Inflammatory macrophage treated with lipopolysaccharide for 4 hours (primary cell): Measurements from ENCODE around the gene ASTN1.

Experiments used
- DNase-seq: peaks from one replicate; pipeline ENCODE4 v3.0.0-alpha.2; 2020

The ASTN1 gene

GRCh38 chr1:176864211-176864610 is 300.3 kb downstream of the ASTN1 start:
- DNase-seq = no peak

- DNase-seq = no peak
Measured at GRCh38 chr1:176863613-176864012, 300.9 kb downstream of the ASTN1 start.

- DNase-seq = no peak
Measured at GRCh38 chr1:176858433-176858916, 306.0 kb downstream of the ASTN1 start.

GRCh38 chr1:176857632-176858031 is 306.9 kb downstream of the ASTN1 start:
- DNase-seq = no peak

- DNase-seq = no peak
Measured at GRCh38 chr1:176854758-176855745, 309.5 kb downstream of the ASTN1 start.

GRCh38 chr1:176854121-176854520 is 310.4 kb downstream of the ASTN1 start:
- DNase-seq = no peak

GRCh38 chr1:176853503-176853902 is 311.0 kb downstream of the ASTN1 start:
- DNase-seq = no peak

- no peak for DNase-seq
Measured at GRCh38 chr1:176852124-176852523, 312.4 kb downstream of the ASTN1 start.

- no peak for DNase-seq
Measured at GRCh38 chr1:176850871-176851270, 313.6 kb downstream of the ASTN1 start.

- DNase-seq = no peak
Measured at GRCh38 chr1:176849281-176849680, 315.2 kb downstream of the ASTN1 start.

GRCh38 chr1:176847052-176847451 is 317.5 kb downstream of the ASTN1 start:
- DNase-seq = no peak

GRCh38 chr1:176843352-176844297 is 320.9 kb downstream of the ASTN1 start:
- no peak for DNase-seq

GRCh38 chr1:176841238-176841637 is 323.3 kb downstream of the ASTN1 start:
- no peak for DNase-seq

GRCh38 chr1:176839216-176839615 is 325.3 kb downstream of the ASTN1 start:
- no peak for DNase-seq

- no peak for DNase-seq
Measured at GRCh38 chr1:176838276-176838995, 326.1 kb downstream of the ASTN1 start.

- DNase-seq = no peak
Measured at GRCh38 chr1:176837708-176838107, 326.8 kb downstream of the ASTN1 start.

GRCh38 chr1:176831150-176831549 is 333.4 kb downstream of the ASTN1 start:
- DNase-seq = no peak

- no peak for DNase-seq
Measured at GRCh38 chr1:176829261-176829660, 335.3 kb downstream of the ASTN1 start.

- DNase-seq = no peak
Measured at GRCh38 chr1:176826265-176826664, 338.2 kb downstream of the ASTN1 start.

GRCh38 chr1:176820391-176821031 is 344.0 kb downstream of the ASTN1 start:
- no peak for DNase-seq

GRCh38 chr1:176816232-176816631 is 348.3 kb downstream of the ASTN1 start:
- no peak for DNase-seq

GRCh38 chr1:176815621-176816020 is 348.9 kb downstream of the ASTN1 start:
- DNase-seq = no peak
